Mononuclear cell (primary cell): ENCODE data around the gene SLIRP. TPM values are rescaled to one million over a fixed set of nuclear protein-coding genes. Genes with fewer than 3 reads are reported as not detected.
"Not testable (repeated sequence)": the region's sequence is repeated elsewhere in the genome, so short reads cannot be mapped to it uniquely, and the experiment has no call there.

ENCODE experiments used
- H3K27me3 ChIP-seq: 2 replicates; pipeline ENCODE4 v1.6.0; 2011; ENCODE audit warnings: low read length, control low read depth; ENCODE audit not compliant: insufficient read depth
- H3K4me1 ChIP-seq: 2 replicates; pipeline ENCODE4 v1.5.1; 2011; ENCODE audit warnings: mild to moderate bottlenecking, low read length, control low read depth; ENCODE audit not compliant: insufficient read depth
- H3K4me3 ChIP-seq: 2 replicates; pipeline ENCODE4 v1.5.1; 2011; ENCODE audit warnings: mild to moderate bottlenecking, low read length, moderate library complexity
- H3K9me3 ChIP-seq: 2 replicates; pipeline ENCODE4 v1.5.1; 2011; ENCODE audit warnings: low read depth, mild to moderate bottlenecking, control low read depth, low read length
- total RNA-seq: library from RNA; depleted of rRNA; stranded (reverse); fragments of >200 nt; gene quantifications from one replicate; pipeline ENCODE4 v1.2.3, GENCODE V29; 2012

SLIRP gene
- total RNA-seq, 1 donor, result 22.0 TPM

DNA sequence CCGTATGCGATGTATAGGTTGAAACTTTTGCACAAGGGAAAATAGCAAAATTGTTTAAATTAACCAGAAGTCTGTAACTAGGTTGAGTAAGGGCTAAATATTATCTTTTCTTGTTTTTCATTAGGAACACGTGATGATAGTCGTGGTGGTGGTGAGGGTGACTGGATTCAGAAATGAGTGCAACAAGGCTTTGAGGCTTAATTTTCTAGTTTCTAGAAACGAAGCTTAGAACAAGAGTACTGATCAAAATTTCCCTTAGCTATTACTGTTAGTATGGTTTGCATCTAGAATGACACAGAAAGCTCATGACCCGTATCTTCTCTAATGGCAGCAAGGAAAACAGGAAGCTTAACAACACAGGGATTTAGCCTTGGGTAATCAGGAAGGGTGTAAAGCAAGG, 7.0 kb downstream of the SLIRP start:
- Histone ChIP-seq H3K4me3 (no peak overlapping the region), H3K9me3 (no peaks in the 10 kb centered on the region), H3K27me3 (no peaks in the 10 kb centered on the region), H3K4me1 (no peaks in the 10 kb centered on the region)

- Histone ChIP-seq H3K27me3 (no peaks in the 10 kb centered on the region), H3K9me3 (no peaks in the 10 kb centered on the region), H3K4me3 (no peak overlapping the region), H3K4me1 (no peaks in the 10 kb centered on the region)
These were observed 9.9 kb downstream of the SLIRP start for GRCh38 chr14:77717608-77718305.

- H3K27me3 ChIP-seq, result no peaks in the 10 kb centered on the region
- H3K4me3 ChIP-seq, result no peak overlapping the region
- no peaks in the 10 kb centered on the region for H3K9me3 ChIP-seq
- no peaks in the 10 kb centered on the region for H3K4me1 ChIP-seq
These were observed 13.5 kb downstream of the SLIRP start for GRCh38 chr14:77721437-77721836.

DNA sequence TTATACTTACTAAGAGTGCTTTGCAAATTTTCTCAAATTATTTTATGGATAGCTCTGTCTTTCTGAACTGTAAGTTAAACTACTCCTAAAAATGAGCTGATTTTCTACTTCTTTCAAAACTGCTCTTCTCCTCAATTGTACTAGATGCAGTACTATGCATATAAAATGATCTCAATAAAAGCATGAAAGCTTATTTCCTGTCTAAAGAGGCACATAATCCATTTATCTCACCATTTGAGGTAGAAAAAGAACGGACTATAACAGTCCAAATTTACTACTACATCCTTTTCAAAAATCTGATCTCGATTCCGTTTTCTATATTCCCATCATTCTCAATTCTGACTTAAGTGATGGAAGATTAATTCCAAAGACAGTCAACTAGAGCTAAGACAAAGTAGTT, 14.4 kb downstream of the SLIRP start:
- no peaks in the 10 kb centered on the region for H3K27me3 ChIP-seq
- no peak overlapping the region for H3K4me3 ChIP-seq
- no peaks in the 10 kb centered on the region for H3K9me3 ChIP-seq
- no peaks in the 10 kb centered on the region for H3K4me1 ChIP-seq

DNA sequence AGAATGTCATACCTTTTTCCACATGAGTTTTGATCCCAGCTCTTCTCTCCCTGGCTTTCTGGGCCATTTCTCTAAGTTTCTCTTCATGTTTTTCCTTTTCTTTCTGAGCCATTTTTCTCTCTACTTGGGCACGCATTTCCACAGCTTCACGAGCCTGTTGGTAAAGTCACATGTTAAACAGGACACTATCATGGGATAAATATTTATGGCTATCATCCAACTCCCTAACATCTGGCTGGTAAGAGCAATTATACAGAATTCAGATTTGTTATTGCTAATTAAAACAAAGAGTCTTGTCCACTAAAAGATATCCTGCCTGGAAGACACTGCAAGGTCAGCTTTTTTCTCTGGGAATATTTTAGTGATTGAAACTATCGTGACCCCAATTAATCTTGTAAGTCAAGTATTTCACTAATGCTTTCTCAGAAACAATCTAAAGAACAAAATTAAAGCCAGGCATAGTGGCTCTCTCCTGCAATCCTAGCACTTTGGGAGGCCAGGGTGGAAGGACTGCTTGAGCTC, 23.1 kb downstream of the SLIRP start:
- no peak overlapping the region for H3K4me3 ChIP-seq
- no peaks in the 10 kb centered on the region for H3K27me3 ChIP-seq
- no peaks in the 10 kb centered on the region for H3K9me3 ChIP-seq
- H3K4me1 ChIP-seq, result no peaks in the 10 kb centered on the region

GRCh38 chr14:77738559-77739250, 30.8 kb downstream of the SLIRP start:
- Histone ChIP-seq H3K4me3 (no peak overlapping the region), H3K4me1 (peaks cover 3% of the 10 kb centered on the region), H3K9me3 (no peaks in the 10 kb centered on the region), H3K27me3 (no peaks in the 10 kb centered on the region)

GRCh38 chr14:77741438-77741837, 33.5 kb downstream of the SLIRP start:
- no peaks in the 10 kb centered on the region for H3K27me3 ChIP-seq
- H3K4me1 ChIP-seq, result peaks cover 3% of the 10 kb centered on the region
- no peak overlapping the region for H3K4me3 ChIP-seq
- no peaks in the 10 kb centered on the region for H3K9me3 ChIP-seq

- H3K9me3 ChIP-seq, result no peaks in the 10 kb centered on the region
- no peak overlapping the region for H3K4me3 ChIP-seq
- H3K4me1 ChIP-seq, result no peaks in the 10 kb centered on the region
- no peaks in the 10 kb centered on the region for H3K27me3 ChIP-seq
These were observed 38.3 kb downstream of the SLIRP start for GRCh38 chr14:77746064-77746702.

DNA sequence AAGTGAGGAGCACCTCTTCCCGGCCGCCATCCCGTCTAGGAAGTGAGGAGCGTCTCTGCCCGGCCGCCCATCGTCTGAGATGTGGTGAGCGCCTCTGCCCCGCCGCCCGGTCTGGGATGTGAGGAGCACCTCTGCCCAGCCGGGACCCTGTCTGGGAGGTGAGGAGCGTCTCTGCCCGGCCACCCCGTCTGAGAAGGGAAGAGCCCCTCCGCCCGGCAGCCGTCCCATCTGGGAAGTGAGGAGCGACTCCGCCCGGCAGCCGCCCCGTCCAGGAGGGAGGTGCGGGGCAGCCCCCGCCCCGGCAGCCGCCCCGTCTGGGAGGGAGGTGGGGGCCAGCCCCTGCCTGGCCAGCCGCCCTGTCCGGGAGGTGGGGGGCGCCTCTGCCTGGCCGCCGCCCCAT, 39.5 kb downstream of the SLIRP start:
- not testable (repeated sequence) for H3K9me3 ChIP-seq, H3K27me3 ChIP-seq, H3K4me1 ChIP-seq, H3K4me3 ChIP-seq

DNA sequence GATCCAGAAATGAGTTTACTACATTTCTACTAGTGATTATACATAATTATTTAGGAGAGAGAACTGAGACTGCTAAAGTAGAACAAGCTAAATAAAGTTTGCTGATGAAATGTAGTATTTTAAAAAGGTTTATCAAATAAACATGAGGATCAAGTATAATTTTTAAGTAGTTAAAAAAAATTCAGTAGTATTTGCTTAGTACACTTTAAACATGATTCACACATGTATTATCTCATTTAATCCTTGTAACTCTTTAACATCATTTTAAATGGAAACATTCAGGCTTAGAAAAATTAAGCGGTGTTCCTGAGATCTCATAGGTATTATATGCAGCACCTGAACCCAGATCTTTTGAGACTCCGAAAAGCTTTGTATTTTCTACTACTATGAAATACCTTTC, 44.4 kb downstream of the SLIRP start:
- no peaks in the 10 kb centered on the region for H3K27me3 ChIP-seq

DNA sequence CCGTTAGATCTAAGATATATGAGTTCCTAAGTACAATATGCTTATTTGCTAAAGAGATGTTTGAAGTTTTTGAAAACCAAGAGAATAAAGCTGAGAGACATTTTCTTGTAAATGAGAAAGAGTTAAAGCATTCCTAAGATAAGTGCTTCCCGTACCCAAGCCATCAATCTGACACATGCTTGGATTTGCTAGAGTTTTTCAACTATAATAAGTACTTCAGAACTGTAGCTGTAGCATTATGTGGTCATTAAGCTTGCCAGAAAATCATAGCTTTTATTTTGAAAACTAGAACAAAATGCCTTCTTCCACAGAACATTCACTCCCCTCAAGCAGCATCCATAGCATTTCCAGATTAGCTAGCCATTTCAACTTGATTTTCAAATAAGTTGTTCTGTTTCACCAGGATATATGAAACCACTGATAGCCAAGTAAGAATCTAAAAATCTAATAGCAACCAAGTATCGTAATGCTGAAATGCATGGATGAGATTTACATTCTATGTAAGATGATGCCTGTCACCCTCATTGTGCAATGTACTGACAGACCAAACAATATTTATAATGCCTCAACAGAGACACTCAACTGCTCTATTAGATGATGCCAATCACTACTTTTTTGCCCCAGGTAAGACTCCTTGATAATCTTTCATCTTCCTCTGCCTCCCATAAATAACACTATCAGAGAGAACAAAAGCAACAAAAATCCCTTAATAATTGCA, 45.1 kb downstream of the SLIRP start:
- H3K9me3 ChIP-seq, result no peaks in the 10 kb centered on the region
- H3K4me1 ChIP-seq, result peaks cover 6% of the 10 kb centered on the region
- H3K4me3 ChIP-seq, result no peak overlapping the region
- H3K27me3 ChIP-seq, result no peaks in the 10 kb centered on the region

More for the DNA sequence above, 44.4 kb downstream of the SLIRP start:
- no peaks in the 10 kb centered on the region for H3K9me3 ChIP-seq
- H3K4me3 ChIP-seq, result no peak overlapping the region
- no peaks in the 10 kb centered on the region for H3K4me1 ChIP-seq

GRCh38 chr14:77760381-77761204, 52.7 kb downstream of the SLIRP start, which contains the start of gene SNW1:
Gene SNW1, minus strand, starts transcription at chr14:77761156. Its CDS starts 29 bp downstream, at chr14:77761127.
- Histone ChIP-seq H3K4me1 (peaks cover 35% of the 10 kb centered on the region), H3K9me3 (no peaks in the 10 kb centered on the region), H3K4me3 (peak within 1 kb of the TSS; percentile 90), H3K27me3 (no peaks in the 10 kb centered on the region)

GRCh38 chr14:77761205-77761931, 53.5 kb downstream of the SLIRP start:
- no peaks in the 10 kb centered on the region for H3K9me3 ChIP-seq
- peaks cover 35% of the 10 kb centered on the region for H3K4me1 ChIP-seq
- peak overlapping the region; percentile 90 for H3K4me3 ChIP-seq
- no peaks in the 10 kb centered on the region for H3K27me3 ChIP-seq

DNA sequence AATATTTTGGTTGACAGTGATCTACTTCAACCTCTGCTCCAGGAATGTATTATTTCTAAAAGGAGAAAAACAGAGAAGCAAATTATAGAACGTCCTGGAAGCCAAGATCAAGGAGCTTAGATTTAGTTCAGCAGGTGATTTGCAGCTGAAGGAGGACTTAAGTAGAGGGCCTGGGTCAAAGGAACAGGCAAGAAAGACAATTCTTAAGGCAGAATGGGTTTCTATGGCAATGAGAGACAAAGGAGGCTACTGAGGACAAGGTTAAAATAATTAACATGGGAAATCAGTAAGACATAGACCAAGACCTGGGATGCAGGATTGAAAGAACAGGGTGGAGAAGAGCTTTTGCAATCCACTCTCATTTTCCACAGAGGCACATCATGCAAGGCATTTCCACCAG, 55.4 kb downstream of the SLIRP start:
- H3K9me3 ChIP-seq, result no peaks in the 10 kb centered on the region
- no peak overlapping the region for H3K4me3 ChIP-seq

More for the DNA sequence above, 55.4 kb downstream of the SLIRP start:
- H3K4me1 ChIP-seq, result peaks cover 26% of the 10 kb centered on the region
- no peaks in the 10 kb centered on the region for H3K27me3 ChIP-seq
